T-helper 2 cell (primary cell): ENCODE results near the gene SRD5A1.
A peak's percentile ranks its signal among the peaks of the same experiment; 100 is the strongest.

Source experiments
- DNase-seq, 5 experiments: peaks; one replicate each; pipeline versions ENCODE4 v3.0.0 to v3.0.0-alpha.2; 2012 to 2022

Gene SRD5A1

GRCh38 chr5:6714226-6715041 is 81.2 kb downstream of the SRD5A1 start:
- DNase-seq: peak in 2 of 5 experiments; percentile 16 to 49

DNA sequence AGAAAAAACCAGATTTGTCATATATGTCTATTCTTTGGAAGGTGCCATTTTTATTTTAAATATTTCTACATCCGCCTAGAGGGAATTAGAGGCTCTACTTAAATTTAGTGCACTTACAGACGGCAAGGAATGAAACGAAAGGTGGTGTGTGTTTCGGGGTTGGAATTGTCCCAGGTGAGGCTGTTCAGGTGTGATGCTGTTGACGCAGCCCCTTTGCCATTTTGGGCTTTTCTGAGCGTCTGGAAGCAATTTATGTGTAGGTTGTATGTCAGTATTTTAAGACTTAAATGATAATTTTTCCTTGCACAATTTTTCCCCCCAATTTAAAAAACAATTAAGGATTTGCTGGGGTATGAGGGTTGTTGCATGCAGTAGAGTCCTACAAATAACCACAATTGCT is 82.0 kb downstream of the SRD5A1 start:
- no peak for DNase-seq

- peak in 2 of 5 experiments; percentile 21 to 58 for DNase-seq
Measured at GRCh38 chr5:6715758-6716628, 82.8 kb downstream of the SRD5A1 start.

DNA sequence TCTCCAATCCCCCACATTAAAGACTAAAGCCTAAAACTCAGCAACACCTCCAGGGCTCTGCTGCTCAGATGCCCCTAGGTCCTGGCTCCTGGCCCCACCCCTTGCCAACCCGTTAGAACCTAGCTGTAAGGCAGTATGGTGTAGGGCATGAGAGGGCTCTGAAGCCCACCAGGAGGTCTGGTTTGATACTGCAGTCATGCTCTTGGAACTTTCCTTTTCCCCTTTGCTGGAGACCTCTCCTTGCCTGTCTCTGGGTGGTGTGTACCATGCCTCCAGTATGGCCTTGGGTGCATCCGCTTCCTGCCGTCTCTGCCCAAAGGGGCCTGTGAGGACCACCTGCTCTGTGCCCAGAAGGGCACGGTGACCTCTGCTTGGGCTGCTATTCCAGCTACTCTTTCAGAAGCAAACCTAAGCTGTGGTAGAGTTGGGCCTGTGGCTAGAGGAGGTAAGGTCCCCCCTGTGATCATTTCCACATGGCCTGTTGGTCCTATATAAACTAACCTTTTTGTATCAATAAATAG is 83.4 kb downstream of the SRD5A1 start:
- no peak for DNase-seq

- DNase-seq: no peak
Measured at GRCh38 chr5:6717247-6717646, 84.0 kb downstream of the SRD5A1 start.

DNA sequence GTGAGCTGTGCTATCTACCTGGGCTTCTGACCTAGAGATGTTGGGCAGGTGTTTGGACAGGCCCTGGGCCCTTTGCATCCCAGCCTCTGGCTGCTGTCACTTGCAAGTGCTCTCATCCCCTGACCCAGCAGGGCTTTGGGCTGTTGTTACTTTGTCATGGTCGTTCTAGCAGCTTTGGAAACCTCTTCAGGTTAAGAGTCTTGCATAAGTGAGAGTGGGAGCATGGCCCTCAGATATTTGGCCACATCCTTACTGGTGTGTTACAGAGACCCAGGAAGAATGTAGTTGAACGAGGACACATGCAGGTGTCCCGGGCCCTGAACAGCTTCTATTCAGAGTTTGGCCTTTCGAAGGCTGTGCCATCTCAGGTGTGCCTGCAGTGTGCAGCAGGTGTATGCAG is 84.4 kb downstream of the SRD5A1 start:
- DNase-seq: no peak

- DNase-seq: no peak
Measured at GRCh38 chr5:6718161-6718681, 85.0 kb downstream of the SRD5A1 start.

DNA sequence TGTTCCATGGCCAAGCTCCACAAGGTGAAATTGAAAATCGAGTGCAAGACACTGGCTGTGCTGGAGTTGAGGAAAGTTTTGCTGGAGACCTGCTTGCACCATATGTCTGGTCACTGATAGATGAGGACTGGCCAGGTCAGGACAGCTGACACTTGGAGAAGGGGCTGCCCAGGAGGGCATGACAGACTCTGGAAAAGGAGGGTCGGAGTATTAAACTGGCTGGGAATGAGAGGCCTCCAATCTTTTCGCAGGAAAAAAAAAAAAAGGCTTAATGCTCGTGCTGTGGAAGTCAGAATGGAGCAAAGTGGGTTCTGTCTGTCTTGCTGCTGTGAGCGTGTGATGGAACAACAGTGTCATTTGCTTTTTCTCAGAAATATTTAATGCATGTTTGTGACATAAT is 85.5 kb downstream of the SRD5A1 start:
- DNase-seq: no peak

GRCh38 chr5:6719417-6719816 is 86.2 kb downstream of the SRD5A1 start:
- no peak for DNase-seq

- DNase-seq: no peak
Measured at GRCh38 chr5:6719896-6720560, 86.8 kb downstream of the SRD5A1 start.

- DNase-seq: no peak
Measured at GRCh38 chr5:6720561-6720921, 87.3 kb downstream of the SRD5A1 start.

GRCh38 chr5:6721442-6721841 is 88.2 kb downstream of the SRD5A1 start:
- no peak for DNase-seq

- DNase-seq: no peak
Measured at GRCh38 chr5:6722015-6722414, 88.8 kb downstream of the SRD5A1 start.

GRCh38 chr5:6723122-6723815 is 90.0 kb downstream of the SRD5A1 start:
- no peak for DNase-seq

- DNase-seq: no peak
Measured at GRCh38 chr5:6723816-6724300, 90.6 kb downstream of the SRD5A1 start.
